H9 (cell line): ENCODE data around the gene GP1BB. TPM values are rescaled to one million over a fixed set of nuclear protein-coding genes. Genes with fewer than 3 reads are reported as not detected.

Experiments
- DNase-seq: peaks from one replicate; pipeline ENCODE4 v3.0.0-alpha.2; 2017
- H2AFZ ChIP-seq: one replicate; pipeline ENCODE4 v1.6.1; 2013; ENCODE audit warnings: mild to moderate bottlenecking, low read length, control low read depth, moderate library complexity
- H2AK5ac ChIP-seq: 2 replicates; pipeline ENCODE4 v1.6.1; 2013; ENCODE audit warnings: low read length, control low read depth, mixed read lengths; ENCODE audit not compliant: insufficient read length
- H2BK120ac ChIP-seq: one replicate; pipeline ENCODE4 v1.6.1; 2013; ENCODE audit warnings: low read depth, mild to moderate bottlenecking, low read length, control low read depth, inconsistent platforms; ENCODE audit not compliant: poor library complexity, severe bottlenecking
- H2BK12ac ChIP-seq: 2 replicates; pipeline ENCODE4 v1.6.1; 2013; ENCODE audit warnings: low read length, control low read depth, mixed read lengths, low read depth; ENCODE audit not compliant: insufficient read length
- H2BK15ac ChIP-seq: 2 replicates; pipeline ENCODE4 v1.6.1; 2013; ENCODE audit warnings: low read depth, low read length, control low read depth
- H2BK20ac ChIP-seq: one replicate; pipeline ENCODE4 v1.6.1; 2013; ENCODE audit warnings: low read depth, mild to moderate bottlenecking, low read length, control low read depth, inconsistent platforms; ENCODE audit not compliant: poor library complexity, severe bottlenecking
- H2BK5ac ChIP-seq: 2 replicates; pipeline ENCODE4 v1.6.1; 2013; ENCODE audit warnings: low read length, control low read depth, mixed read lengths; ENCODE audit not compliant: insufficient read length
- H3K14ac ChIP-seq: 2 replicates; pipeline ENCODE4 v1.6.1; 2013; ENCODE audit warnings: low read length, control low read depth; ENCODE audit not compliant: insufficient read depth
- H3K18ac ChIP-seq: 2 replicates; pipeline ENCODE4 v1.6.1; 2013; ENCODE audit warnings: low read depth, mild to moderate bottlenecking, mixed read lengths, low read length, control low read depth; ENCODE audit not compliant: insufficient read length
- H3K23ac ChIP-seq: 2 replicates; pipeline ENCODE4 v1.6.1; 2013; ENCODE audit warnings: low read length, control low read depth, mixed read lengths, low read depth; ENCODE audit not compliant: insufficient read length
- H3K23me2 ChIP-seq: 2 replicates; pipeline ENCODE4 v1.6.1; 2013; ENCODE audit warnings: low read depth, mild to moderate bottlenecking, mixed read lengths, low read length, control low read depth; ENCODE audit not compliant: insufficient read length, poor library complexity, severe bottlenecking
- H3K27ac ChIP-seq: 2 replicates; pipeline ENCODE4 v1.5.1; 2013; ENCODE audit warnings: low read length, control low read depth, mixed read lengths, low read depth; ENCODE audit not compliant: insufficient read length
- H3K27me3 ChIP-seq: 2 replicates; pipeline ENCODE4 v1.6.1; 2013; ENCODE audit warnings: low read length, control low read depth, inconsistent platforms; ENCODE audit not compliant: insufficient read depth
- H3K4ac ChIP-seq: 2 replicates; pipeline ENCODE4 v1.6.1; 2013; ENCODE audit warnings: low read depth, mild to moderate bottlenecking, control low read depth, inconsistent platforms, low read length, moderate library complexity
- H3K4me1 ChIP-seq: 2 replicates; pipeline ENCODE4 v1.6.1; 2013; ENCODE audit warnings: low read length, control low read depth, inconsistent platforms; ENCODE audit not compliant: insufficient read depth
- H3K4me2 ChIP-seq: 2 replicates; pipeline ENCODE4 v1.6.1; 2013; ENCODE audit warnings: low read length, control low read depth, mixed read lengths; ENCODE audit not compliant: insufficient read length, insufficient read depth
- H3K56ac ChIP-seq: 2 replicates; pipeline ENCODE4 v1.6.1; 2013; ENCODE audit warnings: low read depth, mild to moderate bottlenecking, mixed read lengths, low read length, control low read depth; ENCODE audit not compliant: insufficient read length
- H3K79me1 ChIP-seq: 2 replicates; pipeline ENCODE4 v1.6.1; 2013; ENCODE audit warnings: low read depth, mild to moderate bottlenecking, moderate library complexity, low read length, control low read depth, inconsistent platforms; ENCODE audit not compliant: insufficient read depth, poor library complexity, severe bottlenecking
- H3K79me2 ChIP-seq: 2 replicates; pipeline ENCODE4 v1.6.1; 2013; ENCODE audit warnings: low read length, control low read depth, inconsistent platforms; ENCODE audit not compliant: insufficient read depth
- H3K9ac ChIP-seq: 2 replicates; pipeline ENCODE4 v1.6.1; 2013; ENCODE audit warnings: low read length, control low read depth, mixed read lengths; ENCODE audit not compliant: insufficient read length; ENCODE audit errors: extremely low read depth
- H3K9me3 ChIP-seq: one replicate; pipeline ENCODE4 v1.6.1; 2013; ENCODE audit warnings: low read depth, low read length, inconsistent platforms; ENCODE audit not compliant: control insufficient read depth
- H3T11ph ChIP-seq: one replicate; pipeline ENCODE4 v1.6.1; 2013; ENCODE audit warnings: mild to moderate bottlenecking, low read length, control low read depth, inconsistent platforms
- H4K20me1 ChIP-seq: one replicate; pipeline ENCODE4 v1.6.1; 2013; ENCODE audit not compliant: control insufficient read depth, insufficient read length, insufficient read depth
- H4K5ac ChIP-seq: 2 replicates; pipeline ENCODE4 v1.6.1; 2013; ENCODE audit warnings: low read depth, mild to moderate bottlenecking, mixed read lengths, low read length, control low read depth; ENCODE audit not compliant: insufficient read length
- H4K8ac ChIP-seq: replicated peaks from 2 replicates; pipeline ENCODE4 v1.6.1; 2013; ENCODE audit warnings: low read length, control low read depth, mixed read lengths, low read depth; ENCODE audit not compliant: insufficient read length
- H4K91ac ChIP-seq: 2 replicates; pipeline ENCODE4 v1.6.1; 2013; ENCODE audit warnings: low read depth, mild to moderate bottlenecking, moderate library complexity, mixed read lengths, low read length, control low read depth; ENCODE audit not compliant: insufficient read length
- H3K27ac Mint-ChIP-seq, 3 experiments: 2 replicates in 2 of 3; 3 replicates in 1 of 3; pipeline ENCODE4 v1.8.0; 2020 to 2021; ENCODE audit warnings: mixed read lengths in 3 of 3, mild to moderate bottlenecking in 1 of 3, moderate library complexity in 1 of 3
- H3K27me3 Mint-ChIP-seq: 2 replicates; pipeline ENCODE4 v1.8.0; 2021; ENCODE audit warnings: low read depth, mild to moderate bottlenecking, moderate library complexity, mixed read lengths
- H3K36me3 Mint-ChIP-seq, 3 experiments: 2 replicates in 2 of 3; 3 replicates in 1 of 3; pipeline ENCODE4 v1.8.0; 2020 to 2021; ENCODE audit warnings: low read depth in 3 of 3, mixed read lengths in 3 of 3; ENCODE audit not compliant: insufficient read depth in 1 of 3
- H3K4me1 Mint-ChIP-seq, 2 experiments: 2 replicates each; pipeline ENCODE4 v1.8.0; 2020; ENCODE audit warnings: mixed read lengths in 2 of 2
- H3K4me3 Mint-ChIP-seq, 2 experiments: 2 replicates in 1 of 2; 3 replicates in 1 of 2; pipeline ENCODE4 v1.8.0; 2020 to 2021; ENCODE audit warnings: mild to moderate bottlenecking in 2 of 2, mixed read lengths in 2 of 2, moderate library complexity in 1 of 2
- H3K9me3 Mint-ChIP-seq, 2 experiments: 2 replicates in 1 of 2; 3 replicates in 1 of 2; pipeline ENCODE4 v1.8.0; 2020; ENCODE audit warnings: mild to moderate bottlenecking in 2 of 2, mixed read lengths in 2 of 2, moderate library complexity in 1 of 2
- WGBS: extraction: QIAGEN DNeasy Blood & Tissue Kit; methylation state at CpG from one replicate; pipeline ENCODE4 v1.1.7; 2013; ENCODE audit warnings: missing lambda C conversion rate, low lambda C conversion rate, mixed read lengths; ENCODE audit not compliant: insufficient read length; ENCODE audit errors: extremely low coverage; 5-methylcytosine and 5-hydroxymethylcytosine counted together
- total RNA-seq: library from RNA; stranded (reverse); gene quantifications from 2 replicates; pipeline ENCODE4 v1.2.1, GENCODE V29; 2021
- TF ChIP-seq, protein P1 (sequence below): fragments of 200-600 bp; sonication (generic); conservative IDR thresholded peaks from 3 replicates; pipeline ENCODE4 v1.8.0; 2021; ENCODE audit warnings: antibody characterized with exemption, mild to moderate bottlenecking

GP1BB gene
- total RNA-seq, 1 experiment from 2014 or later, result 3.4 TPM

- no peaks in the 10 kb centered on the region for H3K79me1 ChIP-seq
- H4K20me1 ChIP-seq, result no peaks in the 10 kb centered on the region
- H4K91ac ChIP-seq, result no peak overlapping the region
Measured at GRCh38 chr22:19769393-19769715, 46.0 kb downstream of the GP1BB start.

More at GRCh38 chr22:19769393-19769715, 46.0 kb downstream of the GP1BB start:
- Mint-ChIP-seq H3K4me1 (peaks cover 6 to 19% of the 10 kb centered on the region in 2 experiments), H3K27me3 (peaks cover 93% of the 10 kb centered on the region), H3K36me3 (no peaks in the 10 kb centered on the region), H3K9me3 (peaks cover 0 to 3% of the 10 kb centered on the region in 2 experiments; a peak in 1 of 5 replicates), H3K4me3 (no peak overlapping the region), H3K27ac (no peak overlapping the region)
- H3K4me2 ChIP-seq, result no peak overlapping the region
- no peak overlapping the region for H2BK12ac ChIP-seq
- no peaks in the 10 kb centered on the region for H3K79me2 ChIP-seq
- H3K18ac ChIP-seq, result no peak overlapping the region
- H3K23me2 ChIP-seq, result peaks cover 4% of the 10 kb centered on the region
- no peak overlapping the region for H3K56ac ChIP-seq
- H3K4ac ChIP-seq, result no peak overlapping the region
- H4K5ac ChIP-seq, result no peak overlapping the region
- no peak overlapping the region for H2BK5ac ChIP-seq
- H3K27me3 ChIP-seq, result peaks cover 40% of the 10 kb centered on the region
- no peaks in the 10 kb centered on the region for H3K9me3 ChIP-seq
- no peak for DNase-seq
- H3K4me1 ChIP-seq, result peaks cover 4% of the 10 kb centered on the region; the same call in 1 of the 2 replicates
- no peak overlapping the region for H3K23ac ChIP-seq
- no peak overlapping the region for H2AFZ ChIP-seq
- no CpG with 5 or more reads among the region's 12 CpGs for whole genome bisulfite sequencing
- TF ChIP-seq, protein P1, sequence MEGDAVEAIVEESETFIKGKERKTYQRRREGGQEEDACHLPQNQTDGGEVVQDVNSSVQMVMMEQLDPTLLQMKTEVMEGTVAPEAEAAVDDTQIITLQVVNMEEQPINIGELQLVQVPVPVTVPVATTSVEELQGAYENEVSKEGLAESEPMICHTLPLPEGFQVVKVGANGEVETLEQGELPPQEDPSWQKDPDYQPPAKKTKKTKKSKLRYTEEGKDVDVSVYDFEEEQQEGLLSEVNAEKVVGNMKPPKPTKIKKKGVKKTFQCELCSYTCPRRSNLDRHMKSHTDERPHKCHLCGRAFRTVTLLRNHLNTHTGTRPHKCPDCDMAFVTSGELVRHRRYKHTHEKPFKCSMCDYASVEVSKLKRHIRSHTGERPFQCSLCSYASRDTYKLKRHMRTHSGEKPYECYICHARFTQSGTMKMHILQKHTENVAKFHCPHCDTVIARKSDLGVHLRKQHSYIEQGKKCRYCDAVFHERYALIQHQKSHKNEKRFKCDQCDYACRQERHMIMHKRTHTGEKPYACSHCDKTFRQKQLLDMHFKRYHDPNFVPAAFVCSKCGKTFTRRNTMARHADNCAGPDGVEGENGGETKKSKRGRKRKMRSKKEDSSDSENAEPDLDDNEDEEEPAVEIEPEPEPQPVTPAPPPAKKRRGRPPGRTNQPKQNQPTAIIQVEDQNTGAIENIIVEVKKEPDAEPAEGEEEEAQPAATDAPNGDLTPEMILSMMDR, result no peak
- no peak overlapping the region for H4K8ac ChIP-seq
- H2BK15ac ChIP-seq, result no peak overlapping the region
- no peak overlapping the region for H2BK120ac ChIP-seq
- H2AK5ac ChIP-seq, result no peak overlapping the region
- H3K9ac ChIP-seq, result no peak overlapping the region
- no peak overlapping the region for H3T11ph ChIP-seq
- no peak overlapping the region for H2BK20ac ChIP-seq
- H3K14ac ChIP-seq, result no peak overlapping the region; the same call in 1 of the 2 replicates
- no peak overlapping the region for H3K27ac ChIP-seq
